ENCODE data around the gene SLC13A3.
A peak's percentile ranks its signal among the peaks of the same experiment; 100 is the strongest.

SLC13A3 gene

DNA sequence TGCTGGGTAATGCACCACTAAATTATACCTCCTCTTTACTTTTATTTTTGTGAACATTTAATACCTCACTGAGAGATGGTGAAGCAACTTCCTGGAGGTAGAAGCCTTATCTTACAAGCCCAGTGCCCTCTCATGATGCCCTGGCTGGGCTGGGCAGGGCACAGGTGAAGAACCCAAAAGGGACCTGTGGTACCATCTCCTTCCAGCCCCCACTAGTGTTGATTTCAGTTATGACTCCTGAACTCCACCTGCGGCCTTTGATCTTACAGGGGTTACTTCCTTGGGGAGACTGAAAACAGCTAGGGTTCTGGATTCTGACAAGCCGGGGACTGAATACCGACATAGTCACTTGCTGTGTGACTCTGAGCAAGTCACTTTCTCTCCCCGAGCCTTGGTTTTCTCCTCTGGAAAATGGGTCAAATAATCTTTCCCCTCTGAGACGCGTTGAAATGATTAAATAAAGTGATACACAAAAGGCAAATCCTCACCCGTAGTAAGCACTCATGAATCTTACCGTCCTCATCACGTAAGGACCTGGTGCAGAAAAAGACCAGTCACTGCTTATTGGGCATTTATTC is 1.2 kb downstream of the SLC13A3 start:
- DNase-seq, result no peak

DNA sequence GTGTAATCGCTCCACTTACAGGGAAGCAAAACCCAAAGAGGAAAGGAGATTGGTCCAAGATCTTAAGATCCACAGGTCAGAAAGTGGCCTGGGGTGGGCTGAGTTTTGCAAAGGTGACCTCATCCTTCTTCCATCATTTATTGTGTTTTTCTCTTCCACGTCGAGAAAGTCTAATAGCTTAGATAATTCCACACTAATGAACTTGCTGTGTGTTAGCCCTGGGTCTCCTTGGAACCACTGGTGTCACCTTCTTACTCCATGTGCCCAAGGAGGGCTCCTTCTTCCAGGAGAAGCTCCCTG is 1.7 kb downstream of the SLC13A3 start:
- DNase-seq, result no peak

DNA sequence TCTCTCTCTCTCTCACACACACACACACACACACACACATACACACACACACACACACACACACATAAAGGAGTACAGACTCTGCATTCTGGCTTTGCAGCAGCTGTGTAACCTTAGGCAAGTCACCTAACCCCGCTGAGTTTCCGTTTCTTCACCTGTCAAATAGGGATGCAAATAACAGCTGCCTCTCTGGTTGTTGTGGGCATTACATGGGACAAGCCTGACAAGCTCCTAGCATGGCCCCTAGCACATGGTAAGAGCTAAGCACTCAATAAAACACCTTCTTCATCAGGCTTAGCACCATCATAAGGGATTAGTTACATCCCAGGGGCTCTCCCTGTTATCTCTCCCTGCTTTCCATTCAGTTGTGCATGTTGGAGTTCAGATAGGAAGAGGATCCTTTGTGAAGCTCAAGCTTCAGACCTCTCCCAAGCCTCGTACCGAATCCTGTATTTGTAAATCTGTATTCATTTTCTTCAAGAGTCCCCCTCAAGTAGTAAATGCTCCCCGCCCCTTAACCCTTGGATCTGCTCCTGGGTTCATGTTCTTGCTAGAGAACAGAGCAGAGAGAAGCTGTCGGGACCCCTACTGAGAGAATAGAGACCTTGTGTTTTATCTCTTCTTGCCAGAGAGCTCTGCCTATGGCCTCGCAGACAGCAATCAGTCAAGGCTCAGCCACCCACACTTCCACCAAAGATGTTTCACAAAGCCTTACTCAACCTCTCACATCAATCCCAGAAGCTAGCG is 2.2 kb downstream of the SLC13A3 start:
- no peak for DNase-seq

DNA sequence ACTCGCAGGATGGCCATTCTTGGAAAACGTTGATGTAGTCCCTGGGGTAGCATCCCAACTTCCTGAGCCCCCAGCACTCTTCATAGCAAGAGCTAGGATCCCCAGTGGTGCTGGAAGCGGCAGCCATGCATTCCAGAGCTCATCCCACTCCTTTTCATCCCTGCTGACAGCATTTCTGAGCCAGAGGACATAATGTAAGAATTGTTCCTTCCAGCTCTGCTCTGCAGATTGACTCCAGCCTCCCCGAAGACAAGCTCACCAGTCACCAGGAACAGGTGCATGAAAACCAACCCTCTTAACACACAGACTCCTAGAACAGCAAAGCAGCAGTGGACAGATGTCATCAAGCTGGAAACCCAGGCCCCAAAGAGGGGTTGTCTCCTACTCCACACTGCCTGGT is 3.8 kb downstream of the SLC13A3 start:
- DNase-seq, result no peak

DNA sequence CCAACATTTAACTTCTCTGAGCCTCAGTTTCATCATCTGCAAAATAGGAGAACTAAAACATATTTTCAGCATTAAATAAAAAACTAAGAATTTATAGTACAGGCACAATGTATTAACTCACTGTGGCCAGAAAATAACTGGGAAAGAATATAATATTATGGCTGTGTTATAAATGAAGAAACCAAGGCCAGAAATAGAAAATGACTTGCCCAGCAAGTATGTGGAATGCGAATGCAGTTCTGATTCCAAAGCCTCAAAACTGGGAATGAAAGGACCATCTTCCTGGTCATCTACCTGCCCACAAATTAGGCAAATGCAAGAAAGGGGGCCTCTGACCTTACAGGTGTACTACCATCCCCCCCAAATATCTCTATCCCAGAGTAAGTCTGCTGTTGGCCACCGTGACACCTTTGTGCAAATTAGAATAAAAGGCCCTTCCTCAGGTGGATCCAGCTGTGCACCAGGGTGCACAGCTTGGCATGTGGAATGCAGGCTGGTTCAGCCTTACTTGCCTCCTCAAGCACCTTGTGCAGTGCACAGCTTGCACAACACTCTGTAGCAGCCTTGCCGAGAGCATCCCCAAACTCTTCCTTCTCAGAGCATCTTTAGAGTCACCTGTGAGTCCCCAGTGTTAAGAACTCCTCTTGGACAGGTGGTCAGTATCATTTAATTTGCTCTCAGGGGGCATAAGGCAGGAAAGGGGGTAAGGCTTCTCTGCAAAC is 4.4 kb downstream of the SLC13A3 start:
- no peak for DNase-seq

DNA sequence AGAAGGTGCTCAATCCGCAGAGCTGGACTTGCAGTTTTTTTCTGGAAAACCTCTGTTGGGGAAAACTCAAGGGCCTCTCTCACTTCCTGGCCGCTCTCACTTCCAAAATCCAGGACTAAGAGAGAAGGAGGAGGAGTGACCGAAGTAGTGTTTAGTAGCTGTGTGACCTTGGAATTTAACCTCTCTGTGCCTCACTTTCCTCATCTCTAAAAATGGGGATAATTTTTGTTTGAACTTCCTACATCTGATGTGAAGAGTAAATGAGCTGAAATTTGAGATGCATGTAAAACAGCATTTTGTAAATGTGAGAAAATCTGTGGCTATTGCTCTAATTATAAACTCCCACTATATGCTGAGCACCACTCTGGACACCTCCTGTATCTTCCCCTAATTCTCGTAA is 5.1 kb downstream of the SLC13A3 start:
- no peak for DNase-seq

DNA sequence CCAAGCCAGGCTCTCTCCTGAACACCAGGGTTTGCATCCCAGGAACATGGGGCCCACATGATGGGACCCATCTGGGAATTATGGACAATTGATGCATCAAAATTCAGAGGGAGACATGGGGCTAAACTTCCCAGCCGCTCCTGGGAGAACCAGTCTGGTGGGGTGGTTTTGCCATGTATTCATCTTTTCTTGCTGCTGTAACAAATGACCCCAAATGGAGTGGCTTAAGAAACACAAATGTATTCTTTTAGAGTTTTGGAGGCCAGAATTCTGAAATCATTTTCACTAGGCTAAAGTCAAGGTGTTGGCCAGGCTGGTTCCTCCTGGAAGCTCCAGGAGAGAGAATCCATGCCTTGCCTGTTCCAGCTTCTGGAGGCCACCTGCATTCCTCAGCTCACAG is 6.5 kb downstream of the SLC13A3 start:
- no peak for DNase-seq

DNA sequence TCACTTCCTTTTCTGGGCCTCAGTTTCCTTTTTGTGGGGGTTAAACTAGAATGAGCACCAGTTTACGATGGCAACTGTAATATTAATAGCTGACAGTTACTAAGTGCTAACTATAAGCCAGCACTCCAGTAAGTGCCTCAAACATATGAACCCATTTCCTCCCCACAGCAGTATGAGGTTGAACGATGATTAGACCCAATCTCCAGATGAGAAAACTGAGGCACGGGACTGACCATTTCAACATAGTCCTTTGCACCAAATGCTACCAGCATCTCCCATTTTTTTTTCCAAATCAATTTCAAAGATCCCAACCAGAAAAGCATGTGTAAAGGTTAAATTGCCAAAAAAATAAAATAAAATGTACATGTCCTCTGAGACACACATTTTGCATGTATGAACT is 7.1 kb downstream of the SLC13A3 start:
- DNase-seq, result no peak

DNA sequence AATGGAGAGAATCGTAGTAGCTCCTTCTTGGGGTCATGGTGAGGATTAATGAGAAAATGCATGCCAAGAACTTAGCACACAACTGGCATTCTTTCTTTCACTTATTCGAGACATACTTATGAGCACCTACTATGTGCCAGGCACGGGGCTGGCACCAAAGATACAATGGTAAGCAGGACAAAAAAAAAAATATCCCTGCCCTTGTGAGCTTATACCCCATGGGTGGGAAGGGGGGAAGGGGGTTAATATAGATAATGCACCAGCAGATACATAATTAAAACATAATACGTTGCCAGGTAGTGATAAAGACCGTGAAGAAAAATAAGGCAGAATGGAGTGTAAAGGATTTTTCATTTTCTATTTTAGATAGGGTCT is 8.3 kb downstream of the SLC13A3 start:
- DNase-seq, result no peak

DNA sequence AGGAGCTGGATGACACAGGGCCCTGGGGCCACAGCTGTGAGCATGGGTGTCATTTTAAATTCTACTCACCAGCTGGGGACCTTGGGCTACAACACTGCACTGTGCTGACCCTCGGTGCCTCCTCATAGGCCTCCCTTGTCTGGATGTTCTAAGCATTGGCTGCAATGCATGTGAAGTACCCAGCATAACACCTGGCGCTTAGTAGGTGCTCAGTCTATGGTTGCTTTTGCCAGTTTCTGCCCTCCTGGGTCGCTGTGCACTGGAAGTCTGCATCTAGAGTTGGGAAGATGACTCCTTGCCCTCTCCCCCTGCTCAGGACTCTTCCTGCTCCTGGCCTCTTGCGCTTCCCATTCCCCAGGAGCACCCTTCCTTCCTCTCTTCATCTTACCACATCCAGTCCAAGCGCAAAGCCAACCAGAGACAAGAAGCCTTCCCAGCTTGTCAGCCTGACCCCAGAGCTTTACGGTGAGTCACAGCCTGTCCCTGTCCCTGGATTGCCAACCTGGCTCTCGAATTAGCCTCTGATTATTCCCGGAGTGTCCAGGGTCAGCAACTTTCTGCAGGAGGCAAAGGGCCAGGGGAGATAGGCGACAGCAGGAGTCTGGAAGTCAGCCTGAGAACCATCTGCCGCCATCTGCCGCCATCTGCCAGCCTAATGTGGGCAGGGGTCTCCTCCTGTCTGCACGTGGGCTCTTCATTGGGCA is 8.8 kb downstream of the SLC13A3 start:
- no peak for DNase-seq

DNA sequence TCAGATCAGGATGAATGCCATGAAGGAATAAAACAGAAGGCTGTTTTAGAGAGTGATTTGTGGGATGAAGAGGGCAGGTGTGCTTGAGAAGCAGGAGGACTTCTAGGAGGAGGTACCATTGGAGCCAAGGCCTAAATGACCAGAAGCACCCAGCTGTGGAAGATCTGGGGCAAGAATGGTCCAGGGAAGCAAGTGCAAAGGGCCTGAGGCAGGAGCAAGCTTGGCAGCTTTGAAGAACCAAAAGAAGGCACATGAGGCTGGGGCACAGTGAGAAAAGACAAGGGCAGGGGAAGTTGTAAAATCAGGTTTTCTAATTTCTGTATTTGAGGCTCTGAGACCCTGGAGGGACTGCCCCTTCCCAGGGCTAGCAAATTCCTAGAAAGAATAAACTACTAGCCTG is 9.8 kb downstream of the SLC13A3 start:
- no peak for DNase-seq

DNA sequence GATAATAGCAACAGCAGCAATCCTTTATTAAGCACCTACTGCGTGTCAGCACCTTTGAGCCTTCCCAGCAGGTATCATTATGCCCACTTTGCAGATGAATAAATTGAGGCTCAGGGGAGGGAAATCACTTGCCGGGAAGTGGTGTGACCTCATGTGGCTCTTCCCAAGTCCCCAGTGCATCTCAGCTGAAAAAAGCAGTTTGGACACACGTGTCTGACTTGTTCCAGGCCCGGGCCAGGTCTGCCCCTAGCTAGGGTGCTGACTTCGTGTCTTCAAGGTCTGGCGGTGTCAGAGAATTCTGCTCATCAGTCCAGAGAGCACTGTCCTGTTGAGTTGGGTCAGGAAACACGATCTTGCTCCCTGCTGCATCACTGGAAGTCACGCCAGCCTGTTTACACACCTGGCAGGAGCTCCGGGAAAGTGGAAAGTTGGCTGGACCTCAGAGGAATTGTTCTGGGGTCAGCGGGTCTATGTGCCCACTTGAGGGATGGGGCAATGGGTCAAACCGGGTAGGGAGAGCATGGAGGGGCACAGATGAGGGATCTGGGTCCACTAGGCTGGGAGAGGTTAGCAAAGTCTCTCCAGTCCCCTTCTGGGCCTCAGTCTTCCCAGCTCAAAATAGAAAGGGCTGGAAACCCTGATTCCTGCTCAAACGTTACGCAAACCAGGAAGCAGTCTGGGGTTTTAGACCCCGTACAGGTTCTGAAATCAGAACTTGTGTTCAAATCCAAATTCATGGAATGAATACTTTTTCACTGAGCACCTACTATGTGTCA is 10.5 kb downstream of the SLC13A3 start:
- DNase-seq, result peak; percentile 39

DNA sequence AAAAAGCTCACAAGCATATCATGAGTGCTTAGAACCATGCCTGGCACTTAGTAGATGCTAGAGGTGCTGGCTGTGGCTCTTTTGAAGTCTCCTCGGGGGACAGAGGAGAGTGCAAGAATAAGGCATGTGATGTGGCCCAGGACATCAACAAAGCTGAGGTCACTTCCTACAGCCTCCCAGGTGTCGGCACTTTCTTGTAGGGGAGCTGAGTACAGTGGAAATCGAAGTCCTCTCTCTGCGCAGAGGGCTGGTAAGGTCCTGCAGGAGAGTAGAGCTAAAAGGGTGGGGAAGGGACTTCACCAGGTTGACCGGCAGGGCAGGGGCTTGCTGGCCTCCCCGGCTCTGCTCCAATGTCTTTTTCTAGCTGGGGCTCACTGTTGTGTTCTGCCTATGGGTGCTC is 11.2 kb downstream of the SLC13A3 start:
- DNase-seq, result no peak

DNA sequence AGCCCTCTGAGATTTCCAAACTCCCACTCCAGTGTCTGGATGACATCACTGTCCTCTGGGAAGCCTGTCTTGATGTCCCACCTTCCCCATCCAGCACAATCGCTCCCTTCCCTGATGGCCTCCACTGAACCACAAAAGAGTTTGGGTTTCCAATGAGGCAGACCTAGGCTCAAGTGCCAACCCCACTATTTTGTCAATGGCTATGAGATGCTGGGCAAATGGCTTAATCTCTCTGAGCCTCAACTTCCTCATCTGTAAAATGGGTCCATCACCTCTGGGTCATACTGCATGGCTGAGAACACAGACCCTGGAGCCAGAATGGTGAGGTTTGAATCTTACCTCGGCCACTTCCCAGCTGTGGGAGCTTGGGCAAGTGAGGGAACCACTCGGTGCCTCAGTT is 11.7 kb downstream of the SLC13A3 start:
- no peak for DNase-seq

DNA sequence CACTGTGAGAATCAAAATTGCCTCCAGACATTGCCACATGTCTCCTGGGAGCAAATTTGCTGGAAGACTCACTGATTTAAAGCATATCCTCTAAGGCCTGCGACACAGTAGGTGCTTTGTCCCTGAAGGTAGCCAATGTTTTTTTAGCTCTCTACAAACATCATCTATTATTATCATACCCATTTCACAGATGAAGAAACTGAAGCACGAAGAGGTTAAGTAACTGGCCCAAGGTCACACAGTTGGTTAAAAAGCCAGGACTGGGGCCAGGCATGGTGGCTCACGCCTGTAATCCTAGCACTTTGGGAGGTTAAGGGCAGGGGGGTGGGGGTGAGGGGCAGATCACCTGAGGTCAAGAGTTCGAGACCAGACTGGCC is 12.4 kb downstream of the SLC13A3 start:
- DNase-seq, result no peak

DNA sequence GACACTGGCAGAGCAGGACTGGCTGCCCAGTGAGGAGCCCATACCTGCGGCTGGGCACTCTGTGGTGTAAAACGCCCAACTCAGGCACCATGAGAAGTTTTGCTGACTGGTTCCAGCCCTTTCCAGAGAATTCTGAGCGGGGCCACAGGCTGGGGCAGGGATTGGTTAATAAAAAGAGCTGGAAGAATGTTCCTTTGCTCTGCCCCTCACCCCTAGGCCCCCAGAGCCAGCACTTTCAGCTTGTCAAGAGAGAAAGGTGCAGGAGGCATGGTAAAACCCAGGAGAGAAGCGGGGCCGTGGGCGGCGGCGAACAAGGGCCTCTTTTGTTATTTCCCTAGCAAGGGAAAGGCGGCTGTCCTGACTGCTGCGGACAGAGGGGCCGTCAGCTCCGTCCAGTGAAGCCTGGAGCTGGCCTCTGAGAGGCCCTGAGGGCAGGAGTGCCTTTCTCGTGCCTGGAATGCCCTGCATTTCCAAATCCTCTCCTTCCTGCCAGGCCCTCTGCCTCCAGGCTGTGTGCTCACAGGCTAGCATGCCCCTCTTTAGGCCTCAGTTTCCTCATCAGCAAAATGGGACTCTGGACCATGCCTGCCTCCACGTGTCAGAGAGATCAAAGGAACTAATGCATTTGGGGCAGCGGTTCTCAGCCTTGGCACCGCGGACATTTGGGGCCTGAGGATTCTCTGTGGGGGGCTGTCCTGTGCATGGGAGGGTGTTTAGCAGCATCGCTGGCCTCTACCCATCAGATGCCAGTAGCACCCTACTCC is 12.9 kb downstream of the SLC13A3 start:
- no peak for DNase-seq

DNA sequence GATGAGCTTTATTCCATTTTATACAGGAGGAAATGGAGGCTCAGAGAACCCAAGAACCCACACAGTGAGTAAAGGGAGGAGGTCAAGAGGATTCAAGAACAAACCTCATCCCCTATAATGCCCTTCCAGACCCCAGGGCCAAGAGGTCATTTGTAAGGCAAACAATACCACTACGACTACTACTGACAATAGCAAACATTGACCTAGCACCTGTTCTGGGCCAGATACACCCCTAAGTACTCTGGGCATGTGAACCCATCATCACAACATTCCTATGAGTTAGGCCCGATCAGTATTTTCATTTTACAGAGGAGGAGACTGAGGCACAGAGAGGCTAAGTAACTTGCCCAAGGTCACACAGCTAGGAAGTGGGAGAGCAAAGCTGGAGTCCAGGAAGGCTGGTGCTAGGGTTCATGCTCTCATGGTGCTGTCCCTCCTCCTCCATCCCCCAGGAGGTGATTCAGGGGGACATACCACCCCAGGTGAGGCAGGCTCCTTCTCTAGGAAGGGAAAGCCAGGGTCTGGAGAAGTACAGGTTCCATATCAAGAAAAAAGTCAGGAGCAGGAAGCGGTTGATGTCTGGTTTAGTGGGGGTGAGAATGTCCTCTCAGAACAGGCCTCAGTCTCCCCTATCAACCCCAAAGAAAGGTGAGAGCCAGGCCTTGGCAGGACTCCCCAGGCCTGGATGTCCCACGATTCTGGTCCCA is 13.7 kb downstream of the SLC13A3 start:
- DNase-seq, result no peak

DNA sequence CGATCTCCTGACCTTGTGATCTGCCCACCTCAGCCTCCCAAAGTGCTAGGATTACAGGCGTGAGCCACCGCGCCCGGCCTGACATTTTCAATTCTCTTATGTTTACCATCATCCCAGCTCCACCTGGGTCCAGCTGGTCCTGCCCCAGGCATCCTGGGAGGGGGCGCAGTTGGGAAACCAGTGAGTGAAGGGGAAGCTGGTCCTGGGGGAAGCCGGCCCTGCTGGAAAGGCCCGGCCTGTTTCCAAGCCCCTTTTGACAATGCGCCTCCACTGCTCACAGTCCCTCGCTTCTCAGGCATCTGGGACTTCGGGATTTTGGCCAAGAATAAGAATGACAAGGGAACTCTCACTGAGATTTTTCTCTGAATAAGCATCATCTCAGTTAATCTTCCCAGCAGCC is 14.2 kb downstream of the SLC13A3 start:
- no peak for DNase-seq

DNA sequence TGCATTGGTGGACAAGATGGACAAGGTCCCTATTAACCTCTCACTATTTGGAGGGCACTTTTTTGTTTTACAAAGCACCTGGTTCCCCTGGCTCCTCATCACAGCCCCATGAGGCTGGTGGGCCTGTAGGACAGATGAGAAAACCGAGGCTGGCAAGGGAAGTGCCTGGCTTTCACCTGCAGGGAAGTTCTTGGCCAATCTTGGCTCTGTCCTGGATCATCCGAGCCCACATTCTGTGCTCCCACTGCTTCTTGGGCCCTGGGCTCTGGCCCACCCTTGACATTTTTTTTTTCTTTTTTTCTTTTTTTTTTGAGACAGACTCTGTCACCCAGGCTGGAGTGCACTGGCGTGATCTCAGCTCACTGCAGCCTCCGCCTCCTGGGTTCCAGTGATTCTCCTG is 14.7 kb downstream of the SLC13A3 start:
- no peak for DNase-seq

DNA sequence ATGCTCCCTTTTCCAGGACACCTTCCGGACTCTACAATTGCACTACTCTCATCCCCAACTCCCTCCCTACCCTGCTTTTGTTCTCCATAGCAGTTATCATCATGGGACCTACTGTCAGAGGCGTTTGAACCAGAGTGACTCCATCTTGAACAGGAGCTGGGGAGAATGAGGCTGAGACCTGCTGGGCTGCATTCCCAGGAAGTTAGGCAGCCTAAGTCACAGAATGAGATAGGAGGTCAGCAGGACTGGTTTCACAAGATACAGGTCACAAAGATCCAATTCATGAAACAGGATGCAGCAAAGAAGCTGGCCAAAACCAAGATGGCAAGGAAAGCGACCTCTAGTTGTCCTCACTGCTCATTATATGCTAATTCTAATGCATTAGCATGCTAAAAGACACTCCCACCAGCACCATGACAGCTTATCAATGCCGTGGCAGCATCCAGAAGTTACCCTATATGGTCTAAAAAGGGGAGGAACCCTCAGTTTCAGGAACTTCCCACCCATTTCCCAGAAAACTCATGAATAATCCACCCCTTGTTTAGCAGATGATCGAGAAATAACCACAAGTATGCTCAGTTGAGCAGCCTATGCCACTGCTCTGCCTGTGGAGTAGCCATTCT is 15.6 kb downstream of the SLC13A3 start:
- no peak for DNase-seq

DNA sequence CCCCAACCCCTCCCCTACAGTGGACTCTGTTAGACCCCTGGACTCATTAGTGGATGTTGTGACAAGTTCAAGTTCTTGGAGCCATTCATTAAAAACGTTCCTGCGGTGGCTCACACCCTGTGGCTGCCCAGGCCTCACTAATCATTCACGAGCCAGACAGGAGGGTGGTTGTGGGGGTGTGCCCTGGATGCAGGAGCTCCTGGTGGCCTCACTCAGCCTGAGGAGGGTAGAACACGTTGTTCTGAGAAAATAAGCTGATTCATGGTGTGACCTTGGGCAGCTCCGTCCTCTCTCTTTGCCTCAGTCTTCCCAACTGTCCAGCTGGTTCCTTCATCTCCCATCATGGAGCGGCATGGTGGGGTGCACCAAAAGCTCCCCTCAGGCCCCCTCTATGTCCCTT is 16.7 kb downstream of the SLC13A3 start:
- DNase-seq, result no peak
